HEK293 (cell line): Measurements from ENCODE around the gene RBM22.
A peak's percentile ranks its signal among the peaks of the same experiment; 100 is the strongest.

Experiments used
- CTCF ChIA-PET: fragments of 350-600 bp; formaldehyde crosslinking; extraction: SDS; loops from one replicate; lab custom pipeline; 2021; ENCODE audit warnings: antibody characterized with exemption; lab: Yijun Ruan, JAX
- POLR2A ChIA-PET: fragments of 300-600 bp; formaldehyde crosslinking; extraction: SDS; loops from one replicate; lab custom pipeline; 2020; ENCODE audit warnings: antibody characterized with exemption, inconsistent platforms; lab: Yijun Ruan, JAX
- H3K27ac ChIP-seq: fragments of 200-500 bp; sonication (Bioruptor generic); 2 replicates; pipeline ENCODE4 v1.5.1; 2014; ENCODE audit warnings: low read depth, low read length, control low read depth, inconsistent platforms; ENCODE audit errors: extremely low read depth
- H3K36me3 ChIP-seq, 2 experiments: fragments of 200-500 bp in 1 of 2; sonication (Bioruptor generic) in 1 of 2; 1 replicate in 1 of 2; 2 replicates in 1 of 2; pipeline ENCODE4 v1.5.1; 2014 to 2017; ENCODE audit warnings: inconsistent platforms in 2 of 2, low read length in 2 of 2; ENCODE audit not compliant: control insufficient read depth in 2 of 2, insufficient read depth in 1 of 2
- H3K4me1 ChIP-seq: fragments of 200-500 bp; sonication (Bioruptor generic); 2 replicates; pipeline ENCODE4 v1.5.1; 2014; ENCODE audit warnings: mild to moderate bottlenecking, low read length, inconsistent platforms; ENCODE audit not compliant: control insufficient read depth, insufficient read depth
- H3K4me3 ChIP-seq: 2 replicates; pipeline ENCODE4 v1.5.1; 2011; ENCODE audit warnings: low read depth, mild to moderate bottlenecking, control low read depth, low read length, moderate library complexity
- H3K9me3 ChIP-seq: fragments of 200-500 bp; sonication (Bioruptor generic); 2 replicates; pipeline ENCODE4 v1.5.1; 2014; ENCODE audit warnings: low read depth, low read length, inconsistent platforms; ENCODE audit not compliant: control insufficient read depth, insufficient read depth
- GLIS1 ChIP-seq: fragments of 450-650 bp; formaldehyde crosslinking; IDR thresholded peaks from 2 replicates; pipeline ENCODE4 v1.5.1; 2016; ENCODE audit warnings: missing biosample characterization, missing genetic modification characterization
- HOXD13 ChIP-seq: sonication (generic); formaldehyde crosslinking; IDR thresholded peaks from 2 replicates; pipeline ENCODE4 v1.8.0; 2022; ENCODE audit warnings: missing genetic modification reagents, borderline replicate concordance
- TCF7L2 ChIP-seq: IDR thresholded peaks from 2 replicates; pipeline ENCODE4 v1.6.1; 2011; ENCODE audit warnings: low read depth, mild to moderate bottlenecking, inconsistent platforms, low read length, moderate library complexity, borderline replicate concordance
- ZIC2 ChIP-seq: fragments of 450-650 bp; formaldehyde crosslinking; IDR thresholded peaks from 2 replicates; pipeline ENCODE4 v1.5.1; 2016; ENCODE audit warnings: missing biosample characterization, missing genetic modification characterization
- ZNF146 ChIP-seq: fragments of 450-650 bp; formaldehyde crosslinking; IDR thresholded peaks from 2 replicates; pipeline ENCODE4 v1.5.1; 2016; ENCODE audit warnings: missing biosample characterization, missing genetic modification characterization
- ZNF19 ChIP-seq: fragments of 450-650 bp; formaldehyde crosslinking; IDR thresholded peaks from 2 replicates; pipeline ENCODE4; 2016; ENCODE audit warnings: missing biosample characterization, missing genetic modification characterization, low read depth
- ZNF324 ChIP-seq: fragments of 450-650 bp; formaldehyde crosslinking; IDR thresholded peaks from 2 replicates; pipeline ENCODE4 v1.5.1; 2016; ENCODE audit warnings: missing biosample characterization, missing genetic modification characterization
- ZNF394 ChIP-seq: fragments of 450-650 bp; formaldehyde crosslinking; IDR thresholded peaks from 2 replicates; pipeline ENCODE4 v1.5.1; 2016; ENCODE audit warnings: missing biosample characterization, missing genetic modification characterization, mild to moderate bottlenecking, moderate library complexity, borderline replicate concordance
- ZNF423 ChIP-seq: fragments of 450-650 bp; formaldehyde crosslinking; IDR thresholded peaks from 2 replicates; pipeline ENCODE4 v1.5.1; 2016; ENCODE audit warnings: missing biosample characterization, missing genetic modification characterization
- ZNF624 ChIP-seq: fragments of 450-650 bp; formaldehyde crosslinking; IDR thresholded peaks from 2 replicates; pipeline ENCODE4 v1.5.1; 2017; ENCODE audit warnings: missing biosample characterization, missing genetic modification characterization
- ZNF677 ChIP-seq: fragments of 450-650 bp; IDR thresholded peaks from 2 replicates; pipeline ENCODE4 v1.5.0; 2018; ENCODE audit warnings: missing biosample characterization, mild to moderate bottlenecking, missing genetic modification characterization, moderate library complexity
- ZNF701 ChIP-seq: fragments of 450-650 bp; formaldehyde crosslinking; IDR thresholded peaks from 2 replicates; pipeline ENCODE4 v1.5.1; 2016; ENCODE audit warnings: missing biosample characterization, missing genetic modification characterization
- ZSCAN23 ChIP-seq: fragments of 450-650 bp; formaldehyde crosslinking; IDR thresholded peaks from 2 replicates; pipeline ENCODE4 v1.5.1; 2016; ENCODE audit warnings: missing biosample characterization, missing genetic modification characterization
- ZXDB ChIP-seq: fragments of 450-650 bp; formaldehyde crosslinking; IDR thresholded peaks from 2 replicates; pipeline ENCODE4 v1.5.1; 2016; ENCODE audit warnings: missing biosample characterization, missing genetic modification characterization
- TF ChIP-seq, protein P1 (sequence below): fragments of 450-650 bp; formaldehyde crosslinking; IDR thresholded peaks from 2 replicates; pipeline ENCODE4 v1.5.1; 2016; ENCODE audit warnings: missing biosample characterization, missing genetic modification characterization
- TF ChIP-seq, protein P2 (sequence below): fragments of 450-650 bp; formaldehyde crosslinking; IDR thresholded peaks from 2 replicates; pipeline ENCODE4 v1.5.1; 2016; ENCODE audit warnings: missing biosample characterization, missing genetic modification characterization
- TF ChIP-seq, protein P3 (sequence below): fragments of 450-650 bp; formaldehyde crosslinking; conservative IDR thresholded peaks from 2 replicates; pipeline ENCODE4 v1.5.1; 2016; ENCODE audit warnings: low read depth, missing biosample characterization, missing genetic modification characterization
- TF ChIP-seq, protein P4 (sequence below): fragments of 450-650 bp; formaldehyde crosslinking; IDR thresholded peaks from 2 replicates; pipeline ENCODE4 v1.5.1; 2017; ENCODE audit warnings: missing biosample characterization, mild to moderate bottlenecking, missing genetic modification characterization, moderate library complexity

Gene RBM22

DNA sequence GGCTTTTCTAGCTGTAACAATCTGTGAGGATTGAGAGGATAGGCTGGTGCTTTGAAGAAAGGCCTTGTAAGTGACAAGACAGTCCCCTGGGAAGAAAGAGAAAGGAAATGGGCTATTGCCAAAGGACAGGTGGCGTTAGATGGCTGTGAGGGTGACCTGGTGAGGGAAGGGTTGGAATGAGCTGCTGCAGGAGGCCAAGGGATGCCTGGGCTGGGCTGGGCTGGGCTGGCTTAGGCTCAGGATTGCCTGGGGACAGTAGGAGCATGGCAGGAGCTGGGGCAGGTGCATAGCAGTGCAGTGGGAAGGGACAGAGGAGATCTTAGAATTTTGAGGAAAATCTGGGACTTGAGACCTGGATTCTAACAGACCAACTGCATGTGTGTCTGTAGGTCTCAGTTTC, 49.5 kb downstream of the RBM22 start (continued):
- TF ChIP-seq, protein P1, sequence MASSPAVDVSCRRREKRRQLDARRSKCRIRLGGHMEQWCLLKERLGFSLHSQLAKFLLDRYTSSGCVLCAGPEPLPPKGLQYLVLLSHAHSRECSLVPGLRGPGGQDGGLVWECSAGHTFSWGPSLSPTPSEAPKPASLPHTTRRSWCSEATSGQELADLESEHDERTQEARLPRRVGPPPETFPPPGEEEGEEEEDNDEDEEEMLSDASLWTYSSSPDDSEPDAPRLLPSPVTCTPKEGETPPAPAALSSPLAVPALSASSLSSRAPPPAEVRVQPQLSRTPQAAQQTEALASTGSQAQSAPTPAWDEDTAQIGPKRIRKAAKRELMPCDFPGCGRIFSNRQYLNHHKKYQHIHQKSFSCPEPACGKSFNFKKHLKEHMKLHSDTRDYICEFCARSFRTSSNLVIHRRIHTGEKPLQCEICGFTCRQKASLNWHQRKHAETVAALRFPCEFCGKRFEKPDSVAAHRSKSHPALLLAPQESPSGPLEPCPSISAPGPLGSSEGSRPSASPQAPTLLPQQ, result no peak
- TF ChIP-seq ZNF324 (tag by site-specific recombination), result no peak
- TF ChIP-seq ZNF624 (tag by site-specific recombination), result no peak
- no peak for TF ChIP-seq TCF7L2
- TF ChIP-seq ZNF146, result no peak
- no peak for TF ChIP-seq ZXDB (tag by site-specific recombination)
- TF ChIP-seq ZNF19 (tag by site-specific recombination), result no peak

DNA sequence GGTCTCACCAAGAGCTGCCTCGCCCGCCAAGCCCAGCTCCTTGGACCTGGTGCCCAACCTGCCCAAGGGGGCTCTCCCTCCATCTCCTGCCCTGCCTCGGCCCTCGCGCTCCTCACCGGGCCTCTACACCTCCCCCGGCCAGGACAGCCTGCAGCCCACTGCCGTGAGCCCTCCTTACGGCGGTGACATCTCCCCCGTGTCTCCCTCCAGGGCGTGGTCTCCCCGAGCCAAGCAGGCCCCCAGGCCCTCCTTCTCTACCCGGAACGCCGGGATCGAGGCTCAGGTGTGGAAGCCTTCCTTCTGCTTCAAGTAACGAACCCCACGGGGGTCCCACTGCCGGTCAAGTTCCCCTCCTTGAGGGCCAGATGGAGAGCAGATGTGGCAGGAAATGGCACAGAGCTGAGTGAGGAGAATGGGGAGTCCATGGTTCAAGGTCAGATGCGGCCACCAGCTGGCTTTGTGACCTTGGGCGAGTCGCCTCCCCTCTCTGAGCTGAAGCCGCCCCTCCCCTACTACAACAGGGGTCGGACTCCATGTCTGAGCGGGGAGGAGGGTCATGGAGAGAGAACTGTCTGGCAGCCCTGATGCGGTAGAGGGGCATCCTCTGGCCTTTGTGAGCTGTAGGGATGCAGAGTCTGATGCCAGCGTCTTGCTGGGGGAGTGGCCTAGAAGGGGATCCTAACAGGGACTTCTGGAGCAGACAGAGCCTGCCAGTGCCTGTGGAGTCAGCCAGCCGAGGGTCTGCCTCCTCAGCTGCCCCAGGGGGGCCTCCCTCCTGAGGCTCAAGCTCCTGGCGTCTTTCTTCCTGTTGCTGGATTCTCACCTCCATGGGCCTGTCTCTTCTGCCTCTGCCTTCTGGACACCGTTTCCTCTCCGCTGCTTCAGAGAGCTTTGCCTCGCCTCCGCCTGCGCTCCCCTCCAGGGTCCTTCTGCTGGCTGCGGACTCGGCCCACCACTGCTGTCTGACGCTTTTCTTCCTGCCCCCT, 50.5 kb downstream of the RBM22 start:
- CTCF ChIA-PET, result interaction anchor here (1.6 to 9.2 kb wide), 2 partner anchors 9 to 90 kb away, joined by 3 to 161 read pairs; no protein-coding TSS in a partner anchor
- Histone ChIP-seq H3K4me1 (0 out of 2 replicates have a peak, but pooled peaks cover 1% of the 10 kb centered on the region), H3K27ac (no peak overlapping the region), H3K4me3 (no peak overlapping the region), H3K36me3 (no peaks in the 10 kb centered on the region), H3K9me3 (no peaks in the 10 kb centered on the region)
- POLR2A ChIA-PET, result interaction anchor here (1.4 kb wide), 2 partner anchors 8 to 11 kb away, joined by 3 to 5 read pairs; no protein-coding TSS in a partner anchor
- TF ChIP-seq ZNF701, result no peak
- TF ChIP-seq GLIS1 (tag by site-specific recombination), result peak; percentile 43; the same call in 1 of the 2 replicates
- TF ChIP-seq ZNF423, result no peak
- TF ChIP-seq ZNF394 (tag by site-specific recombination), result no peak
- TF ChIP-seq ZIC2 (tag by site-specific recombination), result peak; percentile 58; the same call in 1 of the 2 replicates

DNA sequence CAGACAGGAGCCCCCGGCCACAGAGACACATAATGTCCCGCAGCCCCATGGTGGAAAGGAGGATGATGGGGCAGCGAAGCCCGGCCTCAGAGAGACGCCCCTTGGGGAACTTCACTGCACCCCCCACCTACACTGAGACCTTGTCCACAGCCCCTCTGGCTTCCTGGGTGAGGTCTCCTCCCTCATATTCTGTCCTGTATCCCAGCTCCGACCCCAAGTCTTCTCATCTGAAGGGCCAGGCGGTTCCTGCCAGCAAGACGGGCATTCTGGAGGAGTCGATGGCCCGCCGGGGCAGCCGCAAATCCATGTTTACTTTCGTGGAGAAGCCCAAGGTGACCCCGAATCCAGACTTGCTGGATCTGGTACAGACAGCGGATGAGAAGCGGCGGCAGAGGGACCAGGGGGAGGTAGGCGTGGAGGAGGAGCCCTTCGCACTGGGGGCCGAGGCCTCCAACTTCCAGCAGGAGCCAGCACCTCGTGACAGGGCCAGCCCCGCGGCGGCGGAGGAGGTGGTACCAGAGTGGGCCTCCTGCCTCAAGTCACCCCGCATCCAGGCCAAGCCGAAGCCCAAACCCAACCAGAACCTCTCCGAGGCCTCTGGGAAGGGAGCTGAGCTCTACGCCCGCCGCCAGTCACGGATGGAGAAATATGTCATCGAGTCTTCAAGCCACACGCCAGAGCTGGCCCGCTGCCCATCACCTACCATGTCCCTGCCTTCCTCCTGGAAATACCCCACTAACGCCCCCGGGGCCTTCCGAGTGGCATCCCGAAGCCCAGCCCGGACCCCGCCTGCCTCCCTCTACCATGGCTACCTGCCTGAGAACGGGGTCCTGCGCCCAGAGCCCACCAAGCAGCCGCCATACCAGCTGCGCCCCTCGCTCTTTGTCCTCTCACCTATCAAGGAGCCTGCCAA, 51.5 kb downstream of the RBM22 start:
- ChIA-PET CTCF (interaction anchor here (9.2 kb wide), 1 partner anchor 89 kb away, joined by 161 read pairs; no protein-coding TSS in a partner anchor), POLR2A (interaction anchor here (1.4 kb wide), 1 partner anchor 10 kb away, joined by 3 read pairs; no protein-coding TSS in a partner anchor)
- TF ChIP-seq, protein P2, sequence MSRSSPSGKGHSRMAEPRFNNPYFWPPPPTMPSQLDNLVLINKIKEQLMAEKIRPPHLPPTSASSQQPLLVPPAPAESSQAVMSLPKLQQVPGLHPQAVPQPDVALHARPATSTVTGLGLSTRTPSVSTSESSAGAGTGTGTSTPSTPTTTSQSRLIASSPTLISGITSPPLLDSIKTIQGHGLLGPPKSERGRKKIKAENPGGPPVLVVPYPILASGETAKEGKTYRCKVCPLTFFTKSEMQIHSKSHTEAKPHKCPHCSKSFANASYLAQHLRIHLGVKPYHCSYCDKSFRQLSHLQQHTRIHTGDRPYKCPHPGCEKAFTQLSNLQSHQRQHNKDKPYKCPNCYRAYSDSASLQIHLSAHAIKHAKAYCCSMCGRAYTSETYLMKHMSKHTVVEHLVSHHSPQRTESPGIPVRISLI (tag by site-specific recombination), result no peak
- no peak for TF ChIP-seq HOXD13 (CRISPR knock-in tag)
- TF ChIP-seq, protein P3, sequence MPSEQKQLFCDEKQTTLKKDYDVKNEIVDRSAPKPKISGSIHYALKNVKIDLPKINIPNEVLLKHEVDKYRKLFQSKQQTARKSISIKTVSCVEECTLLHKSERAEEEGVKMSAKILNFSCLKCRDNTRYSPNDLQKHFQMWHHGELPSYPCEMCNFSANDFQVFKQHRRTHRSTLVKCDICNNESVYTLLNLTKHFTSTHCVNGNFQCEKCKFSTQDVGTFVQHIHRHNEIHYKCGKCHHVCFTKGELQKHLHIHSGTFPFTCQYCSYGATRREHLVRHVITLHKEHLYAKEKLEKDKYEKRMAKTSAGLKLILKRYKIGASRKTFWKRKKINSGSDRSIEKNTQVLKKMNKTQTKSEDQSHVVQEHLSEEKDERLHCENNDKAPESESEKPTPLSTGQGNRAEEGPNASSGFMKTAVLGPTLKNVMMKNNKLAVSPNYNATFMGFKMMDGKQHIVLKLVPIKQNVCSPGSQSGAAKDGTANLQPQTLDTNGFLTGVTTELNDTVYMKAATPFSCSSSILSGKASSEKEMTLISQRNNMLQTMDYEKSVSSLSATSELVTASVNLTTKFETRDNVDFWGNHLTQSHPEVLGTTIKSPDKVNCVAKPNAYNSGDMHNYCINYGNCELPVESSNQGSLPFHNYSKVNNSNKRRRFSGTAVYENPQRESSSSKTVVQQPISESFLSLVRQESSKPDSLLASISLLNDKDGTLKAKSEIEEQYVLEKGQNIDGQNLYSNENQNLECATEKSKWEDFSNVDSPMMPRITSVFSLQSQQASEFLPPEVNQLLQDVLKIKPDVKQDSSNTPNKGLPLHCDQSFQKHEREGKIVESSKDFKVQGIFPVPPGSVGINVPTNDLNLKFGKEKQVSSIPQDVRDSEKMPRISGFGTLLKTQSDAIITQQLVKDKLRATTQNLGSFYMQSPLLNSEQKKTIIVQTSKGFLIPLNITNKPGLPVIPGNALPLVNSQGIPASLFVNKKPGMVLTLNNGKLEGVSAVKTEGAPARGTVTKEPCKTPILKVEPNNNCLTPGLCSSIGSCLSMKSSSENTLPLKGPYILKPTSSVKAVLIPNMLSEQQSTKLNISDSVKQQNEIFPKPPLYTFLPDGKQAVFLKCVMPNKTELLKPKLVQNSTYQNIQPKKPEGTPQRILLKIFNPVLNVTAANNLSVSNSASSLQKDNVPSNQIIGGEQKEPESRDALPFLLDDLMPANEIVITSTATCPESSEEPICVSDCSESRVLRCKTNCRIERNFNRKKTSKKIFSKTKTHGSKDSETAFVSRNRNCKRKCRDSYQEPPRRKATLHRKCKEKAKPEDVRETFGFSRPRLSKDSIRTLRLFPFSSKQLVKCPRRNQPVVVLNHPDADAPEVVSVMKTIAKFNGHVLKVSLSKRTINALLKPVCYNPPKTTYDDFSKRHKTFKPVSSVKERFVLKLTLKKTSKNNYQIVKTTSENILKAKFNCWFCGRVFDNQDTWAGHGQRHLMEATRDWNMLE (tag by site-specific recombination), result no peak
- TF ChIP-seq, protein P4, sequence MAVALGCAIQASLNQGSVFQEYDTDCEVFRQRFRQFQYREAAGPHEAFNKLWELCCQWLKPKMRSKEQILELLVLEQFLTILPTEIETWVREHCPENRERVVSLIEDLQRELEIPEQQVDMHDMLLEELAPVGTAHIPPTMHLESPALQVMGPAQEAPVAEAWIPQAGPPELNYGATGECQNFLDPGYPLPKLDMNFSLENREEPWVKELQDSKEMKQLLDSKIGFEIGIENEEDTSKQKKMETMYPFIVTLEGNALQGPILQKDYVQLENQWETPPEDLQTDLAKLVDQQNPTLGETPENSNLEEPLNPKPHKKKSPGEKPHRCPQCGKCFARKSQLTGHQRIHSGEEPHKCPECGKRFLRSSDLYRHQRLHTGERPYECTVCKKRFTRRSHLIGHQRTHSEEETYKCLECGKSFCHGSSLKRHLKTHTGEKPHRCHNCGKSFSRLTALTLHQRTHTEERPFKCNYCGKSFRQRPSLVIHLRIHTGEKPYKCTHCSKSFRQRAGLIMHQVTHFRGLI (tag by site-specific recombination), result no peak
- no peak for TF ChIP-seq ZSCAN23 (tag by site-specific recombination)
- no peak for TF ChIP-seq ZNF677 (tag by site-specific recombination)

More for the DNA sequence above, 51.5 kb downstream of the RBM22 start:
- Histone ChIP-seq H3K4me1 (peaks cover 9% of the 10 kb centered on the region), H3K36me3 (no peaks in the 10 kb centered on the region), H3K27ac (no peak overlapping the region), H3K4me3 (no peak overlapping the region), H3K9me3 (no peaks in the 10 kb centered on the region)
